HEK293 (cell line): Measurements from ENCODE around the gene SETD7.

Experiments
- CTCF ChIA-PET: fragments of 350-600 bp; formaldehyde crosslinking; extraction: SDS; loops from one replicate; lab custom pipeline; 2021; ENCODE audit warnings: antibody characterized with exemption; lab: Yijun Ruan, JAX
- POLR2A ChIA-PET: fragments of 300-600 bp; formaldehyde crosslinking; extraction: SDS; loops from one replicate; lab custom pipeline; 2020; ENCODE audit warnings: antibody characterized with exemption, inconsistent platforms; lab: Yijun Ruan, JAX
- H3K27ac ChIP-seq: fragments of 200-500 bp; sonication (Bioruptor generic); 2 replicates; pipeline ENCODE4 v1.5.1; 2014; ENCODE audit warnings: low read depth, low read length, control low read depth, inconsistent platforms; ENCODE audit errors: extremely low read depth
- H3K36me3 ChIP-seq, 2 experiments: fragments of 200-500 bp in 1 of 2; sonication (Bioruptor generic) in 1 of 2; 1 replicate in 1 of 2; 2 replicates in 1 of 2; pipeline ENCODE4 v1.5.1; 2014 to 2017; ENCODE audit warnings: inconsistent platforms in 2 of 2, low read length in 2 of 2; ENCODE audit not compliant: control insufficient read depth in 2 of 2, insufficient read depth in 1 of 2
- H3K4me1 ChIP-seq: fragments of 200-500 bp; sonication (Bioruptor generic); 2 replicates; pipeline ENCODE4 v1.5.1; 2014; ENCODE audit warnings: mild to moderate bottlenecking, low read length, inconsistent platforms; ENCODE audit not compliant: control insufficient read depth, insufficient read depth
- H3K4me3 ChIP-seq: 2 replicates; pipeline ENCODE4 v1.5.1; 2011; ENCODE audit warnings: low read depth, mild to moderate bottlenecking, control low read depth, low read length, moderate library complexity
- H3K9me3 ChIP-seq: fragments of 200-500 bp; sonication (Bioruptor generic); 2 replicates; pipeline ENCODE4 v1.5.1; 2014; ENCODE audit warnings: low read depth, low read length, inconsistent platforms; ENCODE audit not compliant: control insufficient read depth, insufficient read depth
- KLF16 ChIP-seq: fragments of 450-650 bp; formaldehyde crosslinking; IDR thresholded peaks from 2 replicates; pipeline ENCODE4 v1.5.1; 2017; ENCODE audit warnings: missing biosample characterization, missing genetic modification characterization
- PBX3 ChIP-seq: sonication (generic); formaldehyde crosslinking; IDR thresholded peaks from 2 replicates; pipeline ENCODE4 v1.8.1; 2022; ENCODE audit warnings: mild to moderate bottlenecking, moderate library complexity, missing genetic modification reagents
- YY2 ChIP-seq: fragments of 450-650 bp; formaldehyde crosslinking; IDR thresholded peaks from 2 replicates; pipeline ENCODE4 v1.5.1; 2016; ENCODE audit warnings: missing biosample characterization, missing genetic modification characterization
- ZNF19 ChIP-seq: fragments of 450-650 bp; formaldehyde crosslinking; IDR thresholded peaks from 2 replicates; pipeline ENCODE4; 2016; ENCODE audit warnings: missing biosample characterization, missing genetic modification characterization, low read depth
- ZNF202 ChIP-seq: fragments of 450-650 bp; formaldehyde crosslinking; IDR thresholded peaks from 2 replicates; pipeline ENCODE4 v1.5.1; 2016; ENCODE audit warnings: missing biosample characterization, missing genetic modification characterization, borderline replicate concordance
- ZNF324 ChIP-seq: fragments of 450-650 bp; formaldehyde crosslinking; IDR thresholded peaks from 2 replicates; pipeline ENCODE4 v1.5.1; 2016; ENCODE audit warnings: missing biosample characterization, missing genetic modification characterization
- ZNF350 ChIP-seq: fragments of 450-650 bp; formaldehyde crosslinking; IDR thresholded peaks from 2 replicates; pipeline ENCODE4 v1.5.0; 2017; ENCODE audit warnings: missing biosample characterization, mild to moderate bottlenecking, missing genetic modification characterization
- ZNF416 ChIP-seq: fragments of 450-650 bp; formaldehyde crosslinking; IDR thresholded peaks from 2 replicates; pipeline ENCODE4 v1.5.1; 2016; ENCODE audit warnings: missing biosample characterization, missing genetic modification characterization
- ZNF501 ChIP-seq: fragments of 450-650 bp; formaldehyde crosslinking; IDR thresholded peaks from 2 replicates; pipeline ENCODE4 v1.5.1; 2016; ENCODE audit warnings: missing biosample characterization, missing genetic modification characterization
- ZNF530 ChIP-seq: fragments of 450-650 bp; formaldehyde crosslinking; IDR thresholded peaks from 2 replicates; pipeline ENCODE4 v1.5.1; 2016; ENCODE audit warnings: low read depth, missing biosample characterization, missing genetic modification characterization
- ZNF600 ChIP-seq: fragments of 450-650 bp; formaldehyde crosslinking; IDR thresholded peaks from 2 replicates; pipeline ENCODE4 v1.5.1; 2016; ENCODE audit warnings: missing biosample characterization, missing genetic modification characterization
- ZNF610 ChIP-seq: fragments of 450-650 bp; formaldehyde crosslinking; IDR thresholded peaks from 2 replicates; pipeline ENCODE4 v1.5.1; 2016; ENCODE audit warnings: missing biosample characterization, missing genetic modification characterization, borderline replicate concordance
- ZNF677 ChIP-seq: fragments of 450-650 bp; IDR thresholded peaks from 2 replicates; pipeline ENCODE4 v1.5.0; 2018; ENCODE audit warnings: missing biosample characterization, mild to moderate bottlenecking, missing genetic modification characterization, moderate library complexity
- ZNF777 ChIP-seq: fragments of 450-650 bp; formaldehyde crosslinking; IDR thresholded peaks from 2 replicates; pipeline ENCODE4 v1.5.1; 2017; ENCODE audit warnings: missing biosample characterization, missing genetic modification characterization, borderline replicate concordance
- TF ChIP-seq, protein P1 (sequence below): fragments of 450-650 bp; formaldehyde crosslinking; IDR thresholded peaks from 2 replicates; pipeline ENCODE4 v1.5.1; 2016; ENCODE audit warnings: missing biosample characterization, missing genetic modification characterization
- TF ChIP-seq, protein P2 (sequence below): fragments of 450-650 bp; formaldehyde crosslinking; IDR thresholded peaks from 2 replicates; pipeline ENCODE4; 2016; ENCODE audit warnings: missing biosample characterization, missing genetic modification characterization
- TF ChIP-seq, protein P3 (sequence below): fragments of 450-650 bp; formaldehyde crosslinking; IDR thresholded peaks from 2 replicates; pipeline ENCODE4 v1.5.1; 2016; ENCODE audit warnings: missing biosample characterization, missing genetic modification characterization
- TF ChIP-seq, protein P4 (sequence below): fragments of 450-650 bp; formaldehyde crosslinking; IDR thresholded peaks from 2 replicates; pipeline ENCODE4 v1.5.1; 2016; ENCODE audit warnings: missing biosample characterization, missing genetic modification characterization
- TF ChIP-seq, protein P5 (sequence below): fragments of 450-650 bp; formaldehyde crosslinking; IDR thresholded peaks from 2 replicates; pipeline ENCODE4 v1.5.1; 2016; ENCODE audit warnings: missing biosample characterization, missing genetic modification characterization
- TF ChIP-seq, protein P6 (sequence below): fragments of 450-650 bp; formaldehyde crosslinking; conservative IDR thresholded peaks from 2 replicates; pipeline ENCODE4 v1.5.1; 2016; ENCODE audit warnings: low read depth, missing biosample characterization, missing genetic modification characterization

The SETD7 gene

GRCh38 chr4:139554642-139554892 is 1.5 kb downstream of the SETD7 start:
- no peak overlapping the region; the same call in 1 of the 2 replicates for H3K27ac ChIP-seq
- no peaks in the 10 kb centered on the region for H3K36me3 ChIP-seq
- peak overlapping the region; percentile 82 for H3K4me3 ChIP-seq
- POLR2A ChIA-PET: interaction anchor here (0.7 kb wide), 1 partner anchor 40 kb away, joined by 3 read pairs; no protein-coding TSS in a partner anchor
- CTCF ChIA-PET: interaction anchor here (0.7 to 2.8 kb wide), 3 partner anchors 49 to 138 kb away, joined by 4 to 9 read pairs (median 8); no protein-coding TSS in a partner anchor
- H3K4me1 ChIP-seq: peaks cover 24% of the 10 kb centered on the region
- no peaks in the 10 kb centered on the region for H3K9me3 ChIP-seq
- TF ChIP-seq ZNF530 (tag by site-specific recombination): no peak
- TF ChIP-seq ZNF416: no peak
- TF ChIP-seq ZNF324 (tag by site-specific recombination): no peak
- TF ChIP-seq ZNF202 (tag by site-specific recombination): no peak
- TF ChIP-seq, protein P1, sequence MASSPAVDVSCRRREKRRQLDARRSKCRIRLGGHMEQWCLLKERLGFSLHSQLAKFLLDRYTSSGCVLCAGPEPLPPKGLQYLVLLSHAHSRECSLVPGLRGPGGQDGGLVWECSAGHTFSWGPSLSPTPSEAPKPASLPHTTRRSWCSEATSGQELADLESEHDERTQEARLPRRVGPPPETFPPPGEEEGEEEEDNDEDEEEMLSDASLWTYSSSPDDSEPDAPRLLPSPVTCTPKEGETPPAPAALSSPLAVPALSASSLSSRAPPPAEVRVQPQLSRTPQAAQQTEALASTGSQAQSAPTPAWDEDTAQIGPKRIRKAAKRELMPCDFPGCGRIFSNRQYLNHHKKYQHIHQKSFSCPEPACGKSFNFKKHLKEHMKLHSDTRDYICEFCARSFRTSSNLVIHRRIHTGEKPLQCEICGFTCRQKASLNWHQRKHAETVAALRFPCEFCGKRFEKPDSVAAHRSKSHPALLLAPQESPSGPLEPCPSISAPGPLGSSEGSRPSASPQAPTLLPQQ (tag by site-specific recombination): no peak
- TF ChIP-seq, protein P2, sequence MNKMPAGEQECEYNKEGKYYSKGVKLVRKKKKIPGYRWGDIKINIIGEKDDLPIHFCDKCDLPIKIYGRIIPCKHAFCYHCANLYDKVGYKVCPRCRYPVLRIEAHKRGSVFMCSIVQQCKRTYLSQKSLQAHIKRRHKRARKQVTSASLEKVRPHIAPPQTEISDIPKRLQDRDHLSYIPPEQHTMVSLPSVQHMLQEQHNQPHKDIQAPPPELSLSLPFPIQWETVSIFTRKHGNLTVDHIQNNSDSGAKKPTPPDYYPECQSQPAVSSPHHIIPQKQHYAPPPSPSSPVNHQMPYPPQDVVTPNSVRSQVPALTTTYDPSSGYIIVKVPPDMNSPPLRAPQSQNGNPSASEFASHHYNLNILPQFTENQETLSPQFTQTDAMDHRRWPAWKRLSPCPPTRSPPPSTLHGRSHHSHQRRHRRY: no peak
- TF ChIP-seq, protein P3, sequence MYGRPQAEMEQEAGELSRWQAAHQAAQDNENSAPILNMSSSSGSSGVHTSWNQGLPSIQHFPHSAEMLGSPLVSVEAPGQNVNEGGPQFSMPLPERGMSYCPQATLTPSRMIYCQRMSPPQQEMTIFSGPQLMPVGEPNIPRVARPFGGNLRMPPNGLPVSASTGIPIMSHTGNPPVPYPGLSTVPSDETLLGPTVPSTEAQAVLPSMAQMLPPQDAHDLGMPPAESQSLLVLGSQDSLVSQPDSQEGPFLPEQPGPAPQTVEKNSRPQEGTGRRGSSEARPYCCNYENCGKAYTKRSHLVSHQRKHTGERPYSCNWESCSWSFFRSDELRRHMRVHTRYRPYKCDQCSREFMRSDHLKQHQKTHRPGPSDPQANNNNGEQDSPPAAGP (tag by site-specific recombination): no peak
- TF ChIP-seq PBX3: no peak
- no peak for TF ChIP-seq ZNF19 (tag by site-specific recombination)
- no peak for TF ChIP-seq ZNF677 (tag by site-specific recombination)
- no peak for TF ChIP-seq ZNF600 (tag by site-specific recombination)
- TF ChIP-seq, protein P4, sequence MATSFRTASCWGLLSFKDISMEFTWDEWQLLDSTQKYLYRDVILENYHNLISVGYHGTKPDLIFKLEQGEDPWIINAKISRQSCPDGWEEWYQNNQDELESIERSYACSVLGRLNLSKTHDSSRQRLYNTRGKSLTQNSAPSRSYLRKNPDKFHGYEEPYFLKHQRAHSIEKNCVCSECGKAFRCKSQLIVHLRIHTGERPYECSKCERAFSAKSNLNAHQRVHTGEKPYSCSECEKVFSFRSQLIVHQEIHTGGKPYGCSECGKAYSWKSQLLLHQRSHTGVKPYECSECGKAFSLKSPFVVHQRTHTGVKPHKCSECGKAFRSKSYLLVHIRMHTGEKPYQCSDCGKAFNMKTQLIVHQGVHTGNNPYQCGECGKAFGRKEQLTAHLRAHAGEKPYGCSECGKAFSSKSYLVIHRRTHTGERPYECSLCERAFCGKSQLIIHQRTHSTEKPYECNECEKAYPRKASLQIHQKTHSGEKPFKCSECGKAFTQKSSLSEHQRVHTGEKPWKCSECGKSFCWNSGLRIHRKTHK (tag by site-specific recombination): no peak
- no peak for TF ChIP-seq ZNF610 (tag by site-specific recombination)
- TF ChIP-seq YY2 (tag by site-specific recombination): no peak
- no peak for TF ChIP-seq ZNF350
- TF ChIP-seq KLF16 (tag by site-specific recombination): no peak
- TF ChIP-seq ZNF501 (tag by site-specific recombination): no peak
- TF ChIP-seq, protein P5, sequence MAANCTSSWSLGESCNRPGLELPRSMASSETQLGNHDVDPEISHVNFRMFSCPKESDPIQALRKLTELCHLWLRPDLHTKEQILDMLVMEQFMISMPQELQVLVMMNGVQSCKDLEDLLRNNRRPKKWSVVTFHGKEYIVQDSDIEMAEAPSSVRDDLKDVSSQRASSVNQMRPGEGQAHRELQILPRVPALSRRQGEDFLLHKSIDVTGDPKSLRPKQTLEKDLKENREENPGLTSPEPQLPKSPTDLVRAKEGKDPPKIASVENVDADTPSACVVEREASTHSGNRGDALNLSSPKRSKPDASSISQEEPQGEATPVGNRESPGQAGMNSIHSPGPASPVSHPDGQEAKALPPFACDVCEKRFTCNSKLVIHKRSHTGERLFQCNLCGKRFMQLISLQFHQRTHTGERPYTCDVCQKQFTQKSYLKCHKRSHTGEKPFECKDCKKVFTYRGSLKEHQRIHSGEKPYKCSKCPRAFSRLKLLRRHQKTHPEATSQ (tag by site-specific recombination): no peak
- TF ChIP-seq, protein P6, sequence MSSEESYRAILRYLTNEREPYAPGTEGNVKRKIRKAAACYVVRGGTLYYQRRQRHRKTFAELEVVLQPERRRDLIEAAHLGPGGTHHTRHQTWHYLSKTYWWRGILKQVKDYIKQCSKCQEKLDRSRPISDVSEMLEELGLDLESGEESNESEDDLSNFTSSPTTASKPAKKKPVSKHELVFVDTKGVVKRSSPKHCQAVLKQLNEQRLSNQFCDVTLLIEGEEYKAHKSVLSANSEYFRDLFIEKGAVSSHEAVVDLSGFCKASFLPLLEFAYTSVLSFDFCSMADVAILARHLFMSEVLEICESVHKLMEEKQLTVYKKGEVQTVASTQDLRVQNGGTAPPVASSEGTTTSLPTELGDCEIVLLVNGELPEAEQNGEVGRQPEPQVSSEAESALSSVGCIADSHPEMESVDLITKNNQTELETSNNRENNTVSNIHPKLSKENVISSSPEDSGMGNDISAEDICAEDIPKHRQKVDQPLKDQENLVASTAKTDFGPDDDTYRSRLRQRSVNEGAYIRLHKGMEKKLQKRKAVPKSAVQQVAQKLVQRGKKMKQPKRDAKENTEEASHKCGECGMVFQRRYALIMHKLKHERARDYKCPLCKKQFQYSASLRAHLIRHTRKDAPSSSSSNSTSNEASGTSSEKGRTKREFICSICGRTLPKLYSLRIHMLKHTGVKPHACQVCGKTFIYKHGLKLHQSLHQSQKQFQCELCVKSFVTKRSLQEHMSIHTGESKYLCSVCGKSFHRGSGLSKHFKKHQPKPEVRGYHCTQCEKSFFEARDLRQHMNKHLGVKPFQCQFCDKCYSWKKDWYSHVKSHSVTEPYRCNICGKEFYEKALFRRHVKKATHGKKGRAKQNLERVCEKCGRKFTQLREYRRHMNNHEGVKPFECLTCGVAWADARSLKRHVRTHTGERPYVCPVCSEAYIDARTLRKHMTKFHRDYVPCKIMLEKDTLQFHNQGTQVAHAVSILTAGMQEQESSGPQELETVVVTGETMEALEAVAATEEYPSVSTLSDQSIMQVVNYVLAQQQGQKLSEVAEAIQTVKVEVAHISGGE (tag by site-specific recombination): no peak
- no peak for TF ChIP-seq ZNF777 (tag by site-specific recombination)
- TF ChIP-seq, all 188 proteins: peak for 0
